HG03060 (cell line): ENCODE measurements around the gene MAPRE2.
"Not testable (repeated sequence)": the region's sequence is repeated elsewhere in the genome, so short reads cannot be mapped to it uniquely, and the experiment has no call there.

Experiments used
- ATAC-seq: cut with Tn5 transposase; IDR thresholded peaks from one replicate; pipeline ENCODE4 v1.9.1; 2021; ENCODE audit warnings: low read depth, moderate number of reproducible peaks; ENCODE audit not compliant: unreplicated experiment

Gene MAPRE2

DNA sequence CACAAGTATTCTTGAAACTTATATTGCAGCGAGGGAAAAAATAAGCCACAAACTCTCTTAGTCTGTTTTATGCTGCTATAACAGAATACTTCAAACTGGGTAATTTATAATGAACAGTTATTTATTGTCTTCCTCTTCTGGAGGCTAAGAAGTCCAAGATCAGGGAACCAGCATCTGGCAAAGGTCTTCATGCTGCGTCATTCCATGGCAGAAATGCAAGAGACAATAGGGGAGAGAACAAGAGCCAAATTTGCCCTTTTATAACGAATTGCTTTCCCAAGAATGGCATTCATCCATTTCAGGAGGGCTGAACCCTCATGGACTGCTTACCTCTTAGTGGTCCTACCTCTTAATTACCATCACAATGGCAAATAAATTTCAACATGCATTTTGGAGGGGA, 46.5 kb downstream of the MAPRE2 start:
- ATAC-seq, result no peak

- no peak for ATAC-seq
These were observed 47.7 kb downstream of the MAPRE2 start for GRCh38 chr18:35088921-35089320.

- no peak for ATAC-seq
These were observed 48.2 kb downstream of the MAPRE2 start for GRCh38 chr18:35089382-35089781.

DNA sequence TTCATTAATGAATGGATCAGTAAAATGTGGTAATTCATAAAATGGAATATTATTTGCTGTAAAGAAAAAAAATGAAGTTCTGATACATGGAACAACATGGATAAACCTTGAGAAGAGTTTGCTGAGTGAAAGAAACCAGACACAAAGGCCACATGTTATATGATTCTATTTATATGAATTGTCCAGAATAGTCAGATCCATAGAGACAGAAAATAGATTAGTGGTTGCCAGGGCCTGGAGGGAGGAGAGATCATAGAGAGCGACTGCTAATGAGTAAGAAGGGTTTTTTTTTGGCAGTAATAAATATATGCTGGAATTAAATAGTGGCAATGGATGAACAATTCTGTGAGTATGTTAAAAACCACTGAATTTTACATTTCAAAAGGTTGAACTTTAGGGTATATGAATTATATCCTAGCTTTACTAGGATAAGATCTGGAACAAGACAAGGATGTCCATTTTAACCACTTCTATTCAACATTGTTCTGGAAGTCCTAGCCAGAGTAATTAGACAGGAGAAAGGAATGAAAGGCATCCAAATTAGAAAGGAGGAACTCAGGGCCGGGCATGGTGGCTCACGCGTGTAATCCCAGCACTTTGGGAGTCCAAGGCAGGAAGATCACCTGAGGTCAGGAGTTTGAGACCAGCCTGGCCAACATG, 48.8 kb downstream of the MAPRE2 start:
- no peak for ATAC-seq

DNA sequence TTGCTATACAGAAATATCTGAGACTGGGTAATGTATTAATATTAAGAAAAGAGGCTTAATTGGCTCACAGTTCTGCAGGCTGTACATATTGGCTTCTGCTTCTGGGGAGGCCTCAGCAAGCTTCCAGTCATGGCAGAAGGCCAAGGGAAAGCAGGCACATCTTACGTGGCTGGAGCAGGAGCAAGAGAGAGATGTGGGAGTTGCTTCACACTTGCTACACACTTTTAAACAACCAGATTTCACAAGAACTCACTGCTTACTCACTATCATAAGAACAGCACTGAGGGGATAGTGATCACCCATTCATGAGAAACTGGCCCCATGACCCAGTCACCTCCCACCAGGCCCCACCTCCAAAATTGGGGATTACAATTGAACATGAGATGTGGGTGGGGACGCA, 50.6 kb downstream of the MAPRE2 start:
- no peak for ATAC-seq

- peak; percentile 80 for ATAC-seq
These were observed 54.9 kb downstream of the MAPRE2 start for GRCh38 chr18:35095983-35096676.

- ATAC-seq, result no peak
These were observed 55.4 kb downstream of the MAPRE2 start for GRCh38 chr18:35096677-35097011.

DNA sequence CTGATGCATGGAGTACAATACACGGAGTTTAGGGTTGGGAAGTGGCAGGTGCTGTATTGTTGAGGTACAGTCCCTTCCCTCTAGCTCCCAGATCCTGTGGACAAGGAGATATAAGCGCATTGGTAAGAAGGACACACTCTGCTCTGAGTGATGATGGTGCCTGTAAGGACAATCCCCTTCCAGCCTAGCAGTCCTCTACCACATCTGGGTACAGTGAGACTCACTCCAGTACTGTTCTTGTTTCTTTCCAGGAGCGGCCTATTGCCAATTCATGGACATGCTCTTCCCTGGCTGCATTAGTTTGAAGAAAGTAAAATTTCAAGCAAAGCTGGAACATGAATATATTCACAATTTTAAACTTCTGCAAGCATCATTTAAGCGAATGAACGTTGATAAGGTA, 56.0 kb downstream of the MAPRE2 start:
- ATAC-seq, result no peak

DNA sequence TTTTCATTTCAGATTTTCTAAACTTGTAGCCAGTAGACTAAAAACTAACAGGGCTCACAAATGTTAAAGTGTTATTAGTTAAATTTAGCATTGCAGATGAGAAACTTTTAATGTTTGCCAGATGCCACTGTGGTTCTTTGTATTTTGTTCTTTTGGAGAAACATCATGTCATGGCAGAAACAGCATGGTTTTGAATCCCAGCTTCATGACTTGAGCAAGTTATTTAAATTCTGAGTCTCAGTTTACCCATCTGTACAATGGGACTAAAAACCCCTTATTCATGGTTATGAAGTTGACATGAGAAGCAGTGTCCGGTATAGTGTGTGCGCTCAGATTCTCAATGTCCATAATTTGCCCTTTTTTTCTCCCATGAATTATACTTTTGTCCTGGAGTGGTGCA, 56.5 kb downstream of the MAPRE2 start:
- ATAC-seq, result no peak

- ATAC-seq, result no peak
These were observed 58.7 kb downstream of the MAPRE2 start for GRCh38 chr18:35099911-35100310.

- ATAC-seq, result no peak
These were observed 63.3 kb downstream of the MAPRE2 start for GRCh38 chr18:35104391-35105051.

GRCh38 chr18:35106013-35106844, 65.0 kb downstream of the MAPRE2 start:
- no peak for ATAC-seq

GRCh38 chr18:35106845-35107148, 65.6 kb downstream of the MAPRE2 start:
- no peak for ATAC-seq

- ATAC-seq, result no peak
These were observed 66.0 kb downstream of the MAPRE2 start for GRCh38 chr18:35107216-35107615.

GRCh38 chr18:35108088-35108487, 66.9 kb downstream of the MAPRE2 start:
- ATAC-seq, result not testable (repeated sequence)

- no peak for ATAC-seq
These were observed 68.8 kb downstream of the MAPRE2 start for GRCh38 chr18:35110059-35110458.

GRCh38 chr18:35110554-35111485, 69.6 kb downstream of the MAPRE2 start:
- ATAC-seq, result no peak

GRCh38 chr18:35112696-35113095, 71.5 kb downstream of the MAPRE2 start:
- ATAC-seq, result no peak

- ATAC-seq, result no peak
These were observed 73.1 kb downstream of the MAPRE2 start for GRCh38 chr18:35114305-35114704.

GRCh38 chr18:35116784-35117318, 75.6 kb downstream of the MAPRE2 start:
- no peak for ATAC-seq
